ENCODE results near the gene SFRP2. TPM values are rescaled to one million over a fixed set of nuclear protein-coding genes. Genes with fewer than 3 reads are reported as not detected.

Gene SFRP2
- total RNA-seq, 4 donors from 2014 or later: 1.4 to 6.9 (median 4.2) TPM

DNA sequence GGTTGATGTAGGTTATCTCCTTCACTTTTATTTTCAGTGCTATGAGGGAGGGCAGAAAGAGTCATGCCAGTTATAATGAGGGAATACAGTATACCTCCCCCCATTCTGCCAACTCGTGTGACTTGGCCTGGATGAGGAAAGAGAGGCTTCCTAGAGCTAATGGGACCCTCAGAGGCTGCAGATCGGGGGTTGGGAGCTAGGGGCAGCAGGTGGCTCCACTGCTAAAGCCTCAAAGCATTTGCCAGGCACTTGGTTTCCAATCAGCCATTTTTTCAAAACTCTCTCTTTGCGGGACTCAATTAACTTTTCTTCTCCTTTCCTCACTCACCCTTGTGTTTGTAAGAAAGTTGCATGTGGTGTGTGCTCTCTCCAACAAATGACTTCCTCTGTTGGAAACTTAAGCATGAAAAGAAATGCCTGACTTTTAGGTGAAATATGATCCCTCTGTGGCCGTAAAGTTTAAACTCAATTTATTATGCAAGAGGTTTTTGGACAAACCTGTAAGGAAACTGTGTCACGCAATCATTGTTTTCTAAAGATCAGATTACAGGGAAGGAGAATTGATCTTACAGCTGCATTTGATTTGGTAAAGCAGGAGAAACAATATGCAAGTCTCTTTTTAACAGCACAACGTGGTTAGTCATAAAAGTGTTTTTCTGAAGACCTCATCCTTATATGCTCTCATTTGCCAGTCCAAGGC, 7.0 kb downstream of the SFRP2 start:
- WGBS, 2 donors: 34 to 41% methylated on average over 6 of the region's 6 CpGs
- no peak overlapping the region for H3K4me3 ChIP-seq (ENCODE audit: low read depth, poor library complexity, severe bottlenecking)
- intact Hi-C loops (cut with DNase I; ENCODE audit: low total_unique reads): no loop called here
- no peak for DNase-seq (ENCODE audit: low spot score in 2 of 2)
- TF ChIP-seq, protein P1, sequence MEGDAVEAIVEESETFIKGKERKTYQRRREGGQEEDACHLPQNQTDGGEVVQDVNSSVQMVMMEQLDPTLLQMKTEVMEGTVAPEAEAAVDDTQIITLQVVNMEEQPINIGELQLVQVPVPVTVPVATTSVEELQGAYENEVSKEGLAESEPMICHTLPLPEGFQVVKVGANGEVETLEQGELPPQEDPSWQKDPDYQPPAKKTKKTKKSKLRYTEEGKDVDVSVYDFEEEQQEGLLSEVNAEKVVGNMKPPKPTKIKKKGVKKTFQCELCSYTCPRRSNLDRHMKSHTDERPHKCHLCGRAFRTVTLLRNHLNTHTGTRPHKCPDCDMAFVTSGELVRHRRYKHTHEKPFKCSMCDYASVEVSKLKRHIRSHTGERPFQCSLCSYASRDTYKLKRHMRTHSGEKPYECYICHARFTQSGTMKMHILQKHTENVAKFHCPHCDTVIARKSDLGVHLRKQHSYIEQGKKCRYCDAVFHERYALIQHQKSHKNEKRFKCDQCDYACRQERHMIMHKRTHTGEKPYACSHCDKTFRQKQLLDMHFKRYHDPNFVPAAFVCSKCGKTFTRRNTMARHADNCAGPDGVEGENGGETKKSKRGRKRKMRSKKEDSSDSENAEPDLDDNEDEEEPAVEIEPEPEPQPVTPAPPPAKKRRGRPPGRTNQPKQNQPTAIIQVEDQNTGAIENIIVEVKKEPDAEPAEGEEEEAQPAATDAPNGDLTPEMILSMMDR (IDR thresholded peaks at IDR 0.05): no peak
- TF ChIP-seq POLR2A (IDR thresholded peaks at IDR 0.05): no peak

DNA sequence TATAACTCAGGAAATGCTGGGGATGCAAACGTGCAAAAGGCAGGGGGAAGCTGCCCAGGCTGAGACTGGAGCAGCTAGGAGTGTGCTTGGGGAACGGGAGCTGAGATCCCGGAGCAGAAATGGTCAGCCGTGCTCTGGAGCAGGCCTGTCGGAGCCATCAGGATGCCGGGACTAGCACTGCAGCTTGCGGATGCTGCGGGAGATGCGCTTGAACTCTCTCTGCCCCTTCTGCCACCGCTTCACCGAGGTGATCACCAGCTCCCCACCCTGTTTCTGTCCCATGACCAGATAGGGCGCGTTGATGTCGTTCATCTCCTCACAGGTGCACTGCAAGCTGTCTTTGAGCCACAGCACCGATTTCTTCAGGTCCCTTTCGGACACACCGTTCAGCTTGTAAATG, 7.6 kb downstream of the SFRP2 start:
- TF ChIP-seq, protein P1 (IDR thresholded peaks at IDR 0.05): no peak
- no peak for TF ChIP-seq POLR2A (IDR thresholded peaks at IDR 0.05)
- no peak for DNase-seq (ENCODE audit: low spot score in 2 of 2)
- intact Hi-C loops (cut with DNase I; ENCODE audit: low total_unique reads): no loop called here
- 87 to 90% methylated on average over 16 to 17 of the region's 17 CpGs for WGBS, 2 donors
- H3K4me3 ChIP-seq (ENCODE audit: low read depth, poor library complexity, severe bottlenecking): no peak overlapping the region

DNA sequence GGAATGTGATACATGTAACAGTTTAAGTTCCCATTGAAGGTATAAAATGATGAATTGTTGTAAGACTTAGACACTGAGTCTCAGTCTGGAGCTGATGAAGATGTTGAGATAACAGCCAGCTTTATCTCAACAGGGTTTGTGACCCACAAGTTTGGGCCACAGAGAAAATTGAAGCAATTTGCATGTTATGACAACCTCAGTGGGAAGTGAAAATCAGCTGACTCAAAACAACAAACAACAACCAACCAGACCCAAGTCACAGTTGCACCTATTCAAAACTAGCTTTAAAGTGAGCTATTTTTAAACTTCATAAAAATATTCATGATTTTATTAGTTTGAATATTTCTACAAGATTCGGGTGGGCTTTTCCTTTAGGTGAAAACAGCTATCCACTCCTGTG, 8.0 kb downstream of the SFRP2 start:
- no peak overlapping the region for H3K4me3 ChIP-seq (ENCODE audit: low read depth, poor library complexity, severe bottlenecking)
- intact Hi-C loops (cut with DNase I; ENCODE audit: low total_unique reads): no loop called here
- 79 to 85% methylated on average over 1 of the region's 1 CpG for WGBS, 2 donors
- DNase-seq (ENCODE audit: low spot score in 2 of 2): no peak
- no peak for TF ChIP-seq POLR2A (IDR thresholded peaks at IDR 0.05)
- TF ChIP-seq, protein P1 (IDR thresholded peaks at IDR 0.05): no peak

DNA sequence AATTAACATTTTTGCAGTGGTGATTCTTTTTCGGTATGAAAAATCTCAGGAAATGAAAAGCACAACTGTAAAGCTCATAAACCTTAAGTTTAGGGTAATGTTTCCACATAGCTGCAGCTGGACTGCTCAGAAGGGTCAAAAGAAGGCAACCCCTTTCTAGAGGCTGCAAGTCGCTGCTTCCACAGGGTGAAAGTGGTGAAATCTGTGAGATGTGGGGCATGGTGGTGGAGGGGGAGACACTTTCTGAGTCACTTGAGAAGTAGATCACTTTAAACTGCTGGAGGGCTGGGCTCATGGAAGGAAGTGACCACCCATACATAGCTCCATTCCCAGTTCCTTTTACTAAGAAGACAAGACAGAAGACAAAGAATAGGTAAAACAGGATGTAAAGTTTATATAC, 8.7 kb downstream of the SFRP2 start:
- intact Hi-C loops (cut with DNase I; ENCODE audit: low total_unique reads): no loop called here
- WGBS, 2 donors: 53 to 73% methylated on average over 2 of the region's 2 CpGs
- TF ChIP-seq, protein P1 (IDR thresholded peaks at IDR 0.05): no peak
- no peak for TF ChIP-seq POLR2A (IDR thresholded peaks at IDR 0.05)
- no peak for DNase-seq (ENCODE audit: low spot score in 2 of 2)
- H3K4me3 ChIP-seq (ENCODE audit: low read depth, poor library complexity, severe bottlenecking): no peak overlapping the region

DNA sequence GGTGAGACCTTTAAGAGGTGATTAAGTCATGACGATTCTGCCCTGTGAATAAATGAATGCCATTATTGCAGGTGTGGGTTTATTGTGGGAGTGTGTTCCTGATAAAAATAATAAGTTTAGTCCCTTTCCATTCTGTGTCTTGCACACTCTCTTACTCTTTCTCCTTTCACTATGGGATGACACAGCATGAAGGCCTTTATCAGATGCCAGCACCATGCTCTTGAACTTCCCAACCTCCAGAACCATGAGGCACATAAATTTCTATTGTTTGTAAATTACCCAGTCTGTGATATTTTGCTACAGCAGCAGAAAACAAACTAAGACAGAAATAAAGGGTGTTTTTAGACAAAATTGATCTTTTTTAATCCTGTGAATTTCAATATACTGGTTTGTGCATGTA, 10.5 kb downstream of the SFRP2 start:
- TF ChIP-seq, protein P1 (IDR thresholded peaks at IDR 0.05): no peak
- no peak for TF ChIP-seq POLR2A (IDR thresholded peaks at IDR 0.05)
- WGBS, 2 donors: 94 to 100% methylated on average over 1 of the region's 1 CpG
- no peak for DNase-seq (ENCODE audit: low spot score in 2 of 2)
- intact Hi-C loops (cut with DNase I; ENCODE audit: low total_unique reads): no loop called here
- no peak overlapping the region for H3K4me3 ChIP-seq (ENCODE audit: low read depth, poor library complexity, severe bottlenecking)

DNA sequence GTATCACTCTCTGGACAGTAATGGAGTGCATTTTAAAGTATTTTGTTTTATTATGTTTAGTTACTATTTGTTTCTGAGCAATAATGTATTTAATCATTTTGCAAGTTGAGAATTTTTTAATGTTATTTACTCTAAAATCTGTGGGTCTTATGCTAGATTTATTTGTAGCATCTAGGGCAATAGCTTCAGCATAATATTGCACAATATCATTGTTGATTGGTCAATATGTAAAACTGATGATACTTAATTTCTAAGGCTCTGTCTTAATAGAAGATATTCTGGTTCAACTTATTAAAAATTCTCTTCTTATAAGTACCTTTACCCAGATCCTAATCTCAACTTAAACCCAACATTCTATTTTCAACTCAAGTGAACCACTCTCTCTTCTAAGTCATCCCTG, 11.5 kb downstream of the SFRP2 start:
- TF ChIP-seq POLR2A (IDR thresholded peaks at IDR 0.05): no peak
- TF ChIP-seq, protein P1 (IDR thresholded peaks at IDR 0.05): no peak

More for the DNA sequence above, 11.5 kb downstream of the SFRP2 start:
- no peak overlapping the region for H3K4me3 ChIP-seq (ENCODE audit: low read depth, poor library complexity, severe bottlenecking)
- DNase-seq (ENCODE audit: low spot score in 2 of 2): no peak
- intact Hi-C loops (cut with DNase I; ENCODE audit: low total_unique reads): no loop called here
